Panc1 (cell line): ENCODE data around the gene PRSS3. TPM values are rescaled to one million over a fixed set of nuclear protein-coding genes. Genes with fewer than 3 reads are reported as not detected.
A peak's percentile ranks its signal among the peaks of the same experiment; 100 is the strongest.
"Not testable (repeated sequence)": the region's sequence is repeated elsewhere in the genome, so short reads cannot be mapped to it uniquely, and the experiment has no call there.

Source experiments
- ATAC-seq: fragments of 200-7000 bp; cut with Tn5 transposase; 2 replicates; pipeline ENCODE4 v1.9.1; 2020; ENCODE audit warnings: mild to moderate bottlenecking, moderate library complexity
- Bru-seq: library from RNA; stranded (reverse); fragments of 400-500 nt; gene quantifications from one replicate; lab custom pipeline; 2021; lab: Mats Ljungman, UMichigan
- BruChase-seq, 2 experiments: library from RNA; stranded (reverse); fragments of 400-500 nt; gene quantifications; one replicate each; lab custom pipeline; 2021; lab: Mats Ljungman, UMichigan
- BruUV-seq: library from RNA; stranded (reverse); fragments of 400-500 nt; replicated peaks from 2 replicates; lab custom pipeline; 2021; lab: Mats Ljungman, UMichigan
- CTCF ChIA-PET: fragments of 300-600 bp; sonication (Branson Sonifier 250); formaldehyde crosslinking; loops from one replicate; lab custom pipeline; 2022; ENCODE audit warnings: antibody characterized with exemption; lab: Charles Lee
- POLR2A ChIA-PET: fragments of 300-600 bp; sonication (Branson Sonifier 250); formaldehyde crosslinking; loops from one replicate; lab custom pipeline; 2022; ENCODE audit warnings: antibody characterized with exemption; lab: Charles Lee
- DNase-seq: peaks from one replicate; pipeline ENCODE4 v3.0.0-alpha.2; 2010; ENCODE audit warnings: low read depth, low spot score
- H3K27ac ChIP-seq: 2 replicates; pipeline ENCODE4 v1.5.1; 2011; ENCODE audit warnings: mild to moderate bottlenecking, low read length, inconsistent platforms
- H3K27me3 ChIP-seq: fragments of 200-500 bp; sonication (Bioruptor generic); 2 replicates; pipeline ENCODE4 v1.6.0; 2014; ENCODE audit warnings: low read length, inconsistent platforms; ENCODE audit not compliant: control insufficient read depth, insufficient read depth
- H3K36me3 ChIP-seq: fragments of 200-500 bp; sonication (Bioruptor generic); 2 replicates; pipeline ENCODE4 v1.5.1; 2014; ENCODE audit warnings: inconsistent platforms, mild to moderate bottlenecking, low read length, moderate library complexity; ENCODE audit not compliant: control insufficient read depth, insufficient read depth
- H3K4me1 ChIP-seq: 2 replicates; pipeline ENCODE4 v1.5.1; 2011; ENCODE audit warnings: inconsistent platforms, mild to moderate bottlenecking, low read length, moderate library complexity; ENCODE audit not compliant: control insufficient read depth, insufficient read depth
- H3K4me3 ChIP-seq, 2 experiments: 2 replicates each; pipeline ENCODE4 v1.5.1; 2011 to 2012; ENCODE audit warnings: low read depth in 2 of 2, low read length in 2 of 2, mild to moderate bottlenecking in 2 of 2, inconsistent platforms in 1 of 2, moderate library complexity in 1 of 2
- H3K9me3 ChIP-seq: fragments of 200-500 bp; sonication (Bioruptor generic); 2 replicates; pipeline ENCODE4 v1.5.1; 2014; ENCODE audit warnings: low read depth, mild to moderate bottlenecking, inconsistent platforms, low read length, moderate library complexity; ENCODE audit not compliant: control insufficient read depth, insufficient read depth
- POLR2AphosphoS5 ChIP-seq: IDR thresholded peaks from 2 replicates; pipeline ENCODE4 v1.6.1; 2012; ENCODE audit warnings: mild to moderate bottlenecking, low read depth, low read length, moderate library complexity
- SIN3A ChIP-seq: IDR thresholded peaks from 2 replicates; pipeline ENCODE4 v1.6.1; 2012; ENCODE audit warnings: low read depth, mild to moderate bottlenecking, low read length, moderate library complexity, borderline replicate concordance; ENCODE audit not compliant: insufficient read depth
- TCF7L2 ChIP-seq: IDR thresholded peaks from 2 replicates; pipeline ENCODE4 v1.6.1; 2011; ENCODE audit warnings: mild to moderate bottlenecking, low read depth, low read length, inconsistent platforms
- in situ Hi-C: cut with HindIII; loops from 2 replicates; pipeline ENCODE4 v1.10.0; 2016; ENCODE audit warnings: low sequenced_read_pairs, low pct_unique_long_range_greater_than_20kb
- intact Hi-C: fragments of 100-400 bp; cut with micrococcal nuclease; formaldehyde crosslinking; loops from one replicate; pipeline ENCODE4 v1.10.0; 2022; ENCODE audit not compliant: unreplicated experiment
- long read RNA-seq: library from polyadenylated mRNA; unstranded; transcript quantifications from one replicate; pipeline ENCODE4 v2.0.0, GENCODE V29; 2021; ENCODE audit not compliant: unreplicated experiment
- polyA plus RNA-seq: library from polyadenylated mRNA; unstranded; fragments of >200 nt; gene quantifications from one replicate; pipeline ENCODE4 v1.2.1, GENCODE V29; 2012; ENCODE audit warnings: missing spikeins; ENCODE audit not compliant: insufficient read length
- total RNA-seq: library from RNA; stranded (reverse); gene quantifications from one replicate; pipeline ENCODE4 v1.2.1, GENCODE V29; 2021; ENCODE audit not compliant: unreplicated experiment
- TF ChIP-seq, protein P1 (sequence below): fragments of 450-650 bp; IDR thresholded peaks from 2 replicates; pipeline ENCODE4 v1.5.1; 2017; ENCODE audit warnings: mild to moderate bottlenecking
- TF ChIP-seq, protein P2 (sequence below), 2 experiments: IDR thresholded peaks; 2 replicates each; pipeline ENCODE4 v1.6.1; 2011 to 2012; ENCODE audit warnings: low read depth in 2 of 2, control low read depth in 1 of 2, low read length in 1 of 2, mild to moderate bottlenecking in 1 of 2, moderate library complexity in 1 of 2; ENCODE audit not compliant: insufficient read depth in 1 of 2

Gene PRSS3
- total RNA-seq (1.0 TPM), Bru-seq, nascent RNA (percentile 18 among the genes with signal in this experiment), BruChase-seq, experiment 1, labeled RNA remaining after a 2-hour chase (percentile 15 among the genes with signal in this experiment), BruChase-seq, experiment 2, labeled RNA remaining after a 6-hour chase (percentile 17 among the genes with signal in this experiment)
- 1.8 TPM for polyA plus RNA-seq
- long read RNA-seq = 0 reads

DNA sequence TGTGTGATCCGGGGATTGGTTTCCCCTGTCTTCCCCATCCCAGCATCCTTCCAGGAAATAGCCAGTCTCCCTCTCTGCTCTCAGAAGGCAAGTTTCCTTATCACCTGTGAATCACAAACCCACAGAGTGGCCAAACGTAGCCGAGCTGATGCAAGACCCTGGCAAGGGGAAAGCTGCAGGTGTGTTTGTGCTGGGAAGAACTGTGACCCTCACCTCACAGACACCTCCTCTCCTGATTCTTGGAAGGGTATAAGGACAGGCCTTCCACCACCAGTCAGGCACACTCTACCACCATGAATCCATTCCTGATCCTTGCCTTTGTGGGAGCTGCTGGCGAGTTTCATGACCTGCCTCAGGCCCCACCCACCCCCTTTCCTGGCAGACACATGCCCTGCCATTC is at the start of gene PRSS3:
PRSS3 (plus strand) TSS at position 281 of the 400 bp plus-strand sequence; CDS start at position 294, 13 bp downstream.
- DNase-seq (no peak), ATAC-seq (no peak)
- ChIA-PET POLR2A (no interaction called here), CTCF (no interaction called here)
- Histone ChIP-seq H3K27ac (no peak within 1 kb of the TSS), H3K9me3 (no peaks in the 10 kb centered on the region), H3K27me3 (0 out of 2 replicates have a peak, but pooled peaks cover 2% of the 10 kb centered on the region), H3K36me3 (no peaks in the 10 kb centered on the region), H3K4me1 (peaks cover 4% of the 10 kb centered on the region; the same call in 1 of the 2 replicates), H3K4me3 (no peak within 1 kb of the TSS)
- TF ChIP-seq, protein P1, sequence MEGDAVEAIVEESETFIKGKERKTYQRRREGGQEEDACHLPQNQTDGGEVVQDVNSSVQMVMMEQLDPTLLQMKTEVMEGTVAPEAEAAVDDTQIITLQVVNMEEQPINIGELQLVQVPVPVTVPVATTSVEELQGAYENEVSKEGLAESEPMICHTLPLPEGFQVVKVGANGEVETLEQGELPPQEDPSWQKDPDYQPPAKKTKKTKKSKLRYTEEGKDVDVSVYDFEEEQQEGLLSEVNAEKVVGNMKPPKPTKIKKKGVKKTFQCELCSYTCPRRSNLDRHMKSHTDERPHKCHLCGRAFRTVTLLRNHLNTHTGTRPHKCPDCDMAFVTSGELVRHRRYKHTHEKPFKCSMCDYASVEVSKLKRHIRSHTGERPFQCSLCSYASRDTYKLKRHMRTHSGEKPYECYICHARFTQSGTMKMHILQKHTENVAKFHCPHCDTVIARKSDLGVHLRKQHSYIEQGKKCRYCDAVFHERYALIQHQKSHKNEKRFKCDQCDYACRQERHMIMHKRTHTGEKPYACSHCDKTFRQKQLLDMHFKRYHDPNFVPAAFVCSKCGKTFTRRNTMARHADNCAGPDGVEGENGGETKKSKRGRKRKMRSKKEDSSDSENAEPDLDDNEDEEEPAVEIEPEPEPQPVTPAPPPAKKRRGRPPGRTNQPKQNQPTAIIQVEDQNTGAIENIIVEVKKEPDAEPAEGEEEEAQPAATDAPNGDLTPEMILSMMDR = no peak
- TF ChIP-seq TCF7L2 (no peak), POLR2AphosphoS5 (no peak), SIN3A (no peak)
- TF ChIP-seq, protein P2, sequence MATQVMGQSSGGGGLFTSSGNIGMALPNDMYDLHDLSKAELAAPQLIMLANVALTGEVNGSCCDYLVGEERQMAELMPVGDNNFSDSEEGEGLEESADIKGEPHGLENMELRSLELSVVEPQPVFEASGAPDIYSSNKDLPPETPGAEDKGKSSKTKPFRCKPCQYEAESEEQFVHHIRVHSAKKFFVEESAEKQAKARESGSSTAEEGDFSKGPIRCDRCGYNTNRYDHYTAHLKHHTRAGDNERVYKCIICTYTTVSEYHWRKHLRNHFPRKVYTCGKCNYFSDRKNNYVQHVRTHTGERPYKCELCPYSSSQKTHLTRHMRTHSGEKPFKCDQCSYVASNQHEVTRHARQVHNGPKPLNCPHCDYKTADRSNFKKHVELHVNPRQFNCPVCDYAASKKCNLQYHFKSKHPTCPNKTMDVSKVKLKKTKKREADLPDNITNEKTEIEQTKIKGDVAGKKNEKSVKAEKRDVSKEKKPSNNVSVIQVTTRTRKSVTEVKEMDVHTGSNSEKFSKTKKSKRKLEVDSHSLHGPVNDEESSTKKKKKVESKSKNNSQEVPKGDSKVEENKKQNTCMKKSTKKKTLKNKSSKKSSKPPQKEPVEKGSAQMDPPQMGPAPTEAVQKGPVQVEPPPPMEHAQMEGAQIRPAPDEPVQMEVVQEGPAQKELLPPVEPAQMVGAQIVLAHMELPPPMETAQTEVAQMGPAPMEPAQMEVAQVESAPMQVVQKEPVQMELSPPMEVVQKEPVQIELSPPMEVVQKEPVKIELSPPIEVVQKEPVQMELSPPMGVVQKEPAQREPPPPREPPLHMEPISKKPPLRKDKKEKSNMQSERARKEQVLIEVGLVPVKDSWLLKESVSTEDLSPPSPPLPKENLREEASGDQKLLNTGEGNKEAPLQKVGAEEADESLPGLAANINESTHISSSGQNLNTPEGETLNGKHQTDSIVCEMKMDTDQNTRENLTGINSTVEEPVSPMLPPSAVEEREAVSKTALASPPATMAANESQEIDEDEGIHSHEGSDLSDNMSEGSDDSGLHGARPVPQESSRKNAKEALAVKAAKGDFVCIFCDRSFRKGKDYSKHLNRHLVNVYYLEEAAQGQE (IDR thresholded peaks at IDR 0.05; ENCODE audit: insufficient read depth in 1 of 2, low read depth in 2 of 2, low read length in 1 of 2) = no peak
- in situ Hi-C loops (no loop called here), intact Hi-C loops (no loop called here)
- BruUV-seq = no TSS peak

DNA sequence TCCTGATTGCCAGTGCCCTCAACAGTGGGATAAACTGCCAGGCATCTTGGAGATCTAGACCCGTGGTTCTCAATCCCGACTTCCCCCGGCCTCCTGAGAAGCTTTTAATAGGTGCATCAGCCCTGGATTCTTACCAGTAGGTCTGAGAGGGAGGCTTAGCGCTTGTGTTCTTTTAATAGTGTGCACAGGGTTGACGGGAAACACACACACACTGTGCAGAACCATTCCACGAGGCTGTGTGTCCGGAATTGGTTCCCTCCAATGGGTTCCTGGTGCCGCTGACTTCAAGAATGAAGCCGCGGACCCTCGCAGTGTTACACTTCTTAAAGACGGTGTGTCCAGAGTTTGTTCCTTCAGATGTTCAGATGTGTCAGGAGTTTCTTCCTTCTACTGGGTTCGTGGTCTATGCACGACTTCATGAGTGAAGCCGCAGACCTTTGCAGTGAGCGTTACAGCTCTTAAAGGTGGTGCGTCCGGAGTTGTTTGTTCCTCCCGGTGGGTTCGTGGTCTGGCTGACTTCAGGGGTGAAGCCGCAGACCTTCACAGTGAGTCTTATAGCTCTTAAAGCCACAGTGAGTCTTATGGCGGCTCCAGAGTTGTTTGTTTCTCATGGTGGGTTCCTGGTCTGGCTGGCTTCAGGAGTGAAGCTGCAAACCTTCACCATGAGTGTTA is 46.6 kb upstream of the PRSS3 start:
- no peaks in the 10 kb centered on the region for H3K9me3 ChIP-seq
- H3K27me3 ChIP-seq = peaks cover 17% of the 10 kb centered on the region
- no peak for ATAC-seq
- TF ChIP-seq, protein P2 (IDR thresholded peaks at IDR 0.05; ENCODE audit: insufficient read depth in 1 of 2, low read depth in 2 of 2, low read length in 1 of 2) = no peak
- TF ChIP-seq POLR2AphosphoS5 (no peak), TCF7L2 (no peak), SIN3A (no peak)
- TF ChIP-seq, protein P1 = no peak
- no TSS peak for BruUV-seq
- H3K4me1 ChIP-seq = 0 out of 2 replicates have a peak, but pooled peaks cover 3% of the 10 kb centered on the region
- in situ Hi-C loops = no loop called here
- intact Hi-C loops = loop anchor here (10.0 kb wide), 1 partner anchor 106 kb away; no protein-coding TSS in a partner anchor
- ChIA-PET CTCF (interaction anchor here (0.6 to 1.2 kb wide), 3 partner anchors 30 to 125 kb away, joined by 3 to 7 read pairs (median 4); no protein-coding TSS in a partner anchor), POLR2A (no interaction called here)
- H3K36me3 ChIP-seq = no peaks in the 10 kb centered on the region
- H3K4me3 ChIP-seq = no peak overlapping the region
- no peak overlapping the region for H3K27ac ChIP-seq
- DNase-seq = no peak

DNA sequence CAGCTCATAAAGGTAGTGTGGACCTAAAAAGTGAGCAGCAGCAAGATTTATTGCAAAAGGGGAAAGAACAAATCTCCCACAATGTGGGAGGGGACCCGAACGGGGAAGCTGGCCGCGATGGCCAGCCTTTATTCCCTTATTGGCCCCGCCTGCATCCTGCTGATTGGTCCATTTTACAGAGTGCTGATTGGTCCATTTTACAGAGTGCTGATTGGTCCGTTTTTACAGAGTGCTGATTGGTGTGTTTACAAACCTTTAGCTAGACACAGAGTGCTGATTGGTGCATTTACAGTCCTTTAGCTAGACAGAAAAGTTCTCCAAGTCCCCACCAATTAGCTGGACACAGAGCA is 46.1 kb upstream of the PRSS3 start:
- H3K27ac ChIP-seq, H3K4me1 ChIP-seq, in situ Hi-C loops, H3K4me3 ChIP-seq, H3K36me3 ChIP-seq, H3K9me3 ChIP-seq, DNase-seq, POLR2A ChIA-PET, ATAC-seq, BruUV-seq: not testable (repeated sequence)
- intact Hi-C loops = loop anchor here (10.0 kb wide), 1 partner anchor 106 kb away; no protein-coding TSS in a partner anchor
- H3K27me3 ChIP-seq = peaks cover 19% of the 10 kb centered on the region
- CTCF ChIA-PET = interaction anchor here (0.6 to 1.2 kb wide), 3 partner anchors 29 to 126 kb away, joined by 3 to 7 read pairs (median 4); no protein-coding TSS in a partner anchor
